Adipose tissue (tissue), 3 donors: ENCODE results near the gene NAALADL2. TPM values are rescaled to one million over a fixed set of nuclear protein-coding genes. Genes with fewer than 3 reads are reported as not detected.
"Not testable (repeated sequence)": the region's sequence is repeated elsewhere in the genome, so short reads cannot be mapped to it uniquely, and the experiment has no call there.

Experiments
- H3K27ac ChIP-seq: one replicate; pipeline ENCODE4 v1.5.1; 2013; ENCODE audit warnings: low read depth, low read length
- WGBS, 3 donors: extraction: QIAGEN DNeasy Blood & Tissue Kit; methylation state at CpG; one replicate each; pipeline ENCODE4 v1.1.7; 2013; 5-methylcytosine and 5-hydroxymethylcytosine counted together
- polyA plus RNA-seq, 3 donors: library from polyadenylated mRNA; stranded (reverse); fragments of 200-250 nt; gene quantifications; one replicate each; pipeline ENCODE4 v1.2.3, GENCODE V29; 2013
- donor health status: healthy with polysubstance abuse.
- donor health status: Bipolar disorder and iron deficiency.
- donor health status: healthy.

The NAALADL2 gene
- polyA plus RNA-seq, 3 donors: 0.67 to 2.1 (median 0.91) TPM

GRCh38 chr3:175598740-175599139, 739.6 kb downstream of the NAALADL2 start:
- 81 to 84% (median 84%) methylated on average over 4 of the region's 4 CpGs for WGBS, 3 donors
- H3K27ac ChIP-seq: no peak overlapping the region

GRCh38 chr3:175601521-175601920, 742.4 kb downstream of the NAALADL2 start:
- H3K27ac ChIP-seq: no peak overlapping the region
- WGBS, 3 donors: 55 to 95% (median 77%) methylated on average over 1 of the region's 1 CpG

- 57 to 76% (median 70%) methylated on average over 2 of the region's 2 CpGs for WGBS, 3 donors
- no peak overlapping the region for H3K27ac ChIP-seq
Measured at GRCh38 chr3:175605851-175606250, 746.7 kb downstream of the NAALADL2 start.

- WGBS, 3 donors: 81 to 94% (median 89%) methylated on average over 1 of the region's 1 CpG
- no peak overlapping the region for H3K27ac ChIP-seq
Measured at GRCh38 chr3:175606650-175607318, 747.6 kb downstream of the NAALADL2 start.

GRCh38 chr3:175608356-175608755, 749.2 kb downstream of the NAALADL2 start:
- WGBS, 3 donors: 82 to 87% (median 82%) methylated on average over 5 of the region's 5 CpGs
- no peak overlapping the region for H3K27ac ChIP-seq

GRCh38 chr3:175608911-175609310, 749.8 kb downstream of the NAALADL2 start:
- 80 to 92% (median 87%) methylated on average over 2 of the region's 2 CpGs for WGBS, 3 donors

GRCh38 chr3:175612487-175613196, 753.5 kb downstream of the NAALADL2 start:
- H3K27ac ChIP-seq: no peak overlapping the region
- WGBS, 3 donors: 61 to 71% (median 71%) methylated on average over 6 of the region's 6 CpGs

More at GRCh38 chr3:175608911-175609310, 749.8 kb downstream of the NAALADL2 start:
- no peak overlapping the region for H3K27ac ChIP-seq

GRCh38 chr3:175614107-175614506, 755.0 kb downstream of the NAALADL2 start:
- WGBS, 3 donors: 93 to 97% (median 95%) methylated on average over 9 of the region's 9 CpGs

GRCh38 chr3:175617247-175617646, 758.1 kb downstream of the NAALADL2 start:
- 87 to 91% (median 89%) methylated on average over 3 of the region's 3 CpGs for WGBS, 3 donors
- no peak overlapping the region for H3K27ac ChIP-seq

More at GRCh38 chr3:175614107-175614506, 755.0 kb downstream of the NAALADL2 start:
- H3K27ac ChIP-seq: not testable (repeated sequence)

- H3K27ac ChIP-seq: no peak overlapping the region
- 75 to 77% (median 76%) methylated on average over 1 of the region's 1 CpG for WGBS, 3 donors
Measured at GRCh38 chr3:175619369-175619768, 760.2 kb downstream of the NAALADL2 start.

GRCh38 chr3:175620093-175620492, 761.0 kb downstream of the NAALADL2 start:
- WGBS, 3 donors: 94 to 97% (median 96%) methylated on average over 13 of the region's 13 CpGs
- no peak overlapping the region for H3K27ac ChIP-seq

- 94 to 96% (median 95%) methylated on average over 12 of the region's 12 CpGs for WGBS, 3 donors
- H3K27ac ChIP-seq: no peak overlapping the region
Measured at GRCh38 chr3:175620532-175620931, 761.4 kb downstream of the NAALADL2 start.

- H3K27ac ChIP-seq: no peak overlapping the region
- 72 to 80% (median 76%) methylated on average over 1 of the region's 1 CpG for WGBS, 3 donors
Measured at GRCh38 chr3:175640958-175641357, 781.8 kb downstream of the NAALADL2 start.

- WGBS, 3 donors: 80 to 92% (median 85%) methylated on average over 3 of the region's 3 CpGs
- no peak overlapping the region for H3K27ac ChIP-seq
Measured at GRCh38 chr3:175646865-175647264, 787.7 kb downstream of the NAALADL2 start.

GRCh38 chr3:175648899-175649298, 789.8 kb downstream of the NAALADL2 start:
- H3K27ac ChIP-seq: no peak overlapping the region

GRCh38 chr3:175651716-175652115, 792.6 kb downstream of the NAALADL2 start:
- 62 to 79% (median 78%) methylated on average over 5 of the region's 5 CpGs for WGBS, 3 donors
- no peak overlapping the region for H3K27ac ChIP-seq

GRCh38 chr3:175655351-175655750, 796.2 kb downstream of the NAALADL2 start:
- WGBS, 3 donors: 70 to 74% (median 72%) methylated on average over 3 of the region's 3 CpGs
- no peak overlapping the region for H3K27ac ChIP-seq

- WGBS, 3 donors: 70 to 90% (median 83%) methylated on average over 1 of the region's 1 CpG
- no peak overlapping the region for H3K27ac ChIP-seq
Measured at GRCh38 chr3:175656461-175656860, 797.3 kb downstream of the NAALADL2 start.

GRCh38 chr3:175659670-175660350, 800.7 kb downstream of the NAALADL2 start:
- no peak overlapping the region for H3K27ac ChIP-seq
- WGBS, 3 donors: 86 to 90% (median 88%) methylated on average over 2 of the region's 2 CpGs
